SU-DHL-6 (cell line): Measurements from ENCODE around the gene TNIK.

ENCODE experiments used
- H2AFZ ChIP-seq: fragments of 200-600 bp; sonication (generic); 2 replicates; pipeline ENCODE4 v1.6.1; 2014; ENCODE audit warnings: low read depth, mild to moderate bottlenecking, moderate library complexity, mixed read lengths, antibody characterized with exemption, low read length; ENCODE audit not compliant: severe bottlenecking
- H3F3A ChIP-seq: fragments of 200-600 bp; shearing (Covaris generic); 2 replicates; pipeline ENCODE4 v1.6.0; 2016; ENCODE audit warnings: antibody characterized with exemption, mild to moderate bottlenecking; ENCODE audit not compliant: insufficient read depth
- H3K27ac ChIP-seq: fragments of 200-600 bp; sonication (generic); 2 replicates; pipeline ENCODE4 v1.5.1; 2016; ENCODE audit warnings: low read depth, mild to moderate bottlenecking, low read length, moderate library complexity, mixed read lengths
- H3K27me3 ChIP-seq: fragments of 200-600 bp; sonication (generic), shearing (Covaris generic); 2 replicates; pipeline ENCODE4 v1.6.0; 2014; ENCODE audit warnings: mild to moderate bottlenecking, low read length
- H3K36me3 ChIP-seq: fragments of 200-600 bp; sonication (generic); 2 replicates; pipeline ENCODE4 v1.6.1; 2014; ENCODE audit warnings: mild to moderate bottlenecking, low read length, mixed read lengths
- H3K4me2 ChIP-seq: fragments of 300-600, 200-600 bp; shearing (Covaris generic), sonication (generic); 2 replicates; pipeline ENCODE4 v1.6.0; 2014; ENCODE audit warnings: low read length, low read depth, mild to moderate bottlenecking; ENCODE audit not compliant: poor library complexity, severe bottlenecking
- H3K4me3 ChIP-seq: fragments of 200-600 bp; sonication (generic); 2 replicates; pipeline ENCODE4 v1.5.1; 2014; ENCODE audit warnings: antibody characterized with exemption, low read length, mild to moderate bottlenecking, mixed read lengths; ENCODE audit not compliant: insufficient read depth, poor library complexity, severe bottlenecking
- H3K79me2 ChIP-seq: fragments of 200-600 bp; sonication (generic); 2 replicates; pipeline ENCODE4 v1.6.1; 2014; ENCODE audit warnings: mild to moderate bottlenecking, low read length, moderate library complexity; ENCODE audit not compliant: insufficient read depth
- H3K9ac ChIP-seq: fragments of 200-600 bp; sonication (generic); 2 replicates; pipeline ENCODE4 v1.7.0; 2014; ENCODE audit warnings: mild to moderate bottlenecking, low read length
- H3K9me2 ChIP-seq: fragments of 200-600 bp; sonication (generic); replicated peaks from 2 replicates; pipeline ENCODE4 v1.6.1; 2014; ENCODE audit warnings: low read length; ENCODE audit not compliant: insufficient read depth
- H3K9me3 ChIP-seq: fragments of 200-600 bp; sonication (generic); 2 replicates; pipeline ENCODE4 v1.6.1; 2014; ENCODE audit warnings: low read length, mixed read lengths; ENCODE audit not compliant: insufficient read depth
- H4K20me1 ChIP-seq: fragments of 200-600 bp; sonication (generic); 2 replicates; pipeline ENCODE4 v1.6.1; 2014; ENCODE audit warnings: low read depth, mild to moderate bottlenecking, antibody characterized with exemption, low read length, moderate library complexity, mixed read lengths
- CTCF ChIP-seq: fragments of 200-600 bp; sonication (generic); IDR thresholded peaks from one replicate; pipeline ENCODE4 v1.5.1; 2017; ENCODE audit warnings: antibody characterized with exemption, mild to moderate bottlenecking, low read length, moderate library complexity; ENCODE audit not compliant: insufficient read depth, poor library complexity, severe bottlenecking
- EZH2phosphoT487 ChIP-seq: fragments of 200-600 bp; sonication (generic), shearing (Covaris generic); conservative IDR thresholded peaks from 2 replicates; pipeline ENCODE4 v1.6.1; 2018; ENCODE audit warnings: mild to moderate bottlenecking, antibody characterized with exemption, low read length, moderate library complexity, mixed read lengths

The TNIK gene

GRCh38 chr3:171458864-171459136 is 1.4 kb downstream of the TNIK start:
- Histone ChIP-seq H4K20me1 (no peaks in the 10 kb centered on the region), H3K27me3 (no peaks in the 10 kb centered on the region), H3K4me3 (no peak overlapping the region), H3K36me3 (no peaks in the 10 kb centered on the region), H3K4me2 (no peak overlapping the region), H3K79me2 (no peaks in the 10 kb centered on the region), H3K9ac (no peak overlapping the region), H3K27ac (no peak overlapping the region), H3K9me3 (no peaks in the 10 kb centered on the region), H3K9me2 (no peaks in the 10 kb centered on the region), H3F3A (no peaks in the 10 kb centered on the region), H2AFZ (no peak overlapping the region)
- no peak for TF ChIP-seq EZH2phosphoT487
- no peak for TF ChIP-seq CTCF

DNA sequence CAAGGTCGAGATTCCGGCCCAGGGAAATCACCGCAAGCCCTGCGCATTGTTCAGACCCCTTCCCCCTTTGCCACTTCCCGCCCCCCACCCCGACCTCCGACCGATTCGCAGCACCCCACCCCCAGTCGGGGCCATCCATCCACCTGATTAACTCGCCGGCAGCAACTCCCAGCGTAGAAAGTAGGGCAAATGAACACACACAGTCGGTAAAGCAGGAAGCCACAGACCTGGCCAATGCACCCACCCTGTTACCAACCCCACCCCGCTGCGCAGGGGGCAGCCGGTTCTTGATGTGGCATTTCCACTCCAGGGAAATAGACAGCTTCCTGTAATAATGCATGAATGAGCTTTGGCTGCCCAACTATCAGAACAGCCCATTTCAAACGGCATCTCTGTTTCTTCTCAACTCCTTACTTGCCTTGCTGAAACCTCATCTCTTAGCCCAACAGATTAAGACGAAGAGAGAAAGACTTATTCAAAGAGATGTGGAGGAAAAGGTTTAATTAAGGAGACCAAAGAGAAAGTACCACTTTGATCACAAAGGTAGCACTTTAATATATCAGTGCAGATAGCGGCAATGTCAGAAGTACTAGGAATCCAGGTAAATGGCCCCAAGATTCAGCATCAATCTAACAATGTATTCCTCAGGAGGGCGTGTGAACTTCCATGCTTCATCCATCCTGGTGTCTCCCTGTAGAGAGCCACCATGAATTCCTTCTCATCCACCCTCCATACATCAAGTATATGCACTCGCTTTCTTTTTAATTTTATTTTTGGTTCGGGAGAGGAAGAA is 1.9 kb downstream of the TNIK start:
- Histone ChIP-seq H3K4me3 (no peak overlapping the region), H3F3A (no peaks in the 10 kb centered on the region), H3K9ac (no peak overlapping the region), H3K4me2 (no peak overlapping the region), H3K79me2 (no peaks in the 10 kb centered on the region), H3K36me3 (no peaks in the 10 kb centered on the region), H3K27ac (no peak overlapping the region), H3K27me3 (no peaks in the 10 kb centered on the region), H3K9me3 (no peaks in the 10 kb centered on the region), H4K20me1 (no peaks in the 10 kb centered on the region), H3K9me2 (no peaks in the 10 kb centered on the region), H2AFZ (no peak overlapping the region)
- TF ChIP-seq EZH2phosphoT487 (no peak), CTCF (no peak)

DNA sequence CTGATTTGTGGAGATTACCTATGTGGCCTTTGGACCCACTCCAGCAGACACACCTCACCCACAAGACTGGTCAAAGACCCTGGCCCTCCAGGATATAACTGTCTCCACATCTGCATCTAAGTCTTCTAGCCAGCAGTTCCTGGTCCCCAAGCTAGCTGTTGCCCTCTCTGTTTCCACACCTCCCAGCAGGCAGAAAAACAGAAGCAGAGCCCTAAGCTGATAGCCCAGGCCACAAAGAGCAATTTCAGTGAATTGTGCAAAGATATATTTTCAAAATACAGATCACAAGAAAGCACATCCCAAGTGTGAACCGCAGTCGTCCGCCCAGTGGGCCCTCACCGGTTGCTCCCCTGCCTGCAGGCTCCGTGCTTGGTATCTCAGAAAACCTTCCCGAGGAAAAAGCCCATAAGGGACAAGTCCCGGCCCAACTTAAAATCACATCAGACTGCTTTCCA is 2.6 kb downstream of the TNIK start:
- Histone ChIP-seq H2AFZ (no peak overlapping the region), H3K27ac (no peak overlapping the region), H3K9ac (no peak overlapping the region)

More for the DNA sequence above, 2.6 kb downstream of the TNIK start:
- Histone ChIP-seq H3K79me2 (no peaks in the 10 kb centered on the region), H3K9me3 (no peaks in the 10 kb centered on the region), H3K27me3 (no peaks in the 10 kb centered on the region), H3K9me2 (no peaks in the 10 kb centered on the region), H3K4me3 (no peak overlapping the region), H3K4me2 (no peak overlapping the region), H3F3A (no peaks in the 10 kb centered on the region), H4K20me1 (no peaks in the 10 kb centered on the region), H3K36me3 (no peaks in the 10 kb centered on the region)
- TF ChIP-seq CTCF: no peak
- no peak for TF ChIP-seq EZH2phosphoT487
